ENCODE results near the gene MMP20. TPM values are rescaled to one million over a fixed set of nuclear protein-coding genes. Genes with fewer than 3 reads are reported as not detected.

The MMP20 gene
- total and polyA plus RNA-seq, 2 of the 13 experiments (the other 11 are each of a cell fraction or from before 2014, with no cell fraction given), result 0.05 TPM; not detected in 1

DNA sequence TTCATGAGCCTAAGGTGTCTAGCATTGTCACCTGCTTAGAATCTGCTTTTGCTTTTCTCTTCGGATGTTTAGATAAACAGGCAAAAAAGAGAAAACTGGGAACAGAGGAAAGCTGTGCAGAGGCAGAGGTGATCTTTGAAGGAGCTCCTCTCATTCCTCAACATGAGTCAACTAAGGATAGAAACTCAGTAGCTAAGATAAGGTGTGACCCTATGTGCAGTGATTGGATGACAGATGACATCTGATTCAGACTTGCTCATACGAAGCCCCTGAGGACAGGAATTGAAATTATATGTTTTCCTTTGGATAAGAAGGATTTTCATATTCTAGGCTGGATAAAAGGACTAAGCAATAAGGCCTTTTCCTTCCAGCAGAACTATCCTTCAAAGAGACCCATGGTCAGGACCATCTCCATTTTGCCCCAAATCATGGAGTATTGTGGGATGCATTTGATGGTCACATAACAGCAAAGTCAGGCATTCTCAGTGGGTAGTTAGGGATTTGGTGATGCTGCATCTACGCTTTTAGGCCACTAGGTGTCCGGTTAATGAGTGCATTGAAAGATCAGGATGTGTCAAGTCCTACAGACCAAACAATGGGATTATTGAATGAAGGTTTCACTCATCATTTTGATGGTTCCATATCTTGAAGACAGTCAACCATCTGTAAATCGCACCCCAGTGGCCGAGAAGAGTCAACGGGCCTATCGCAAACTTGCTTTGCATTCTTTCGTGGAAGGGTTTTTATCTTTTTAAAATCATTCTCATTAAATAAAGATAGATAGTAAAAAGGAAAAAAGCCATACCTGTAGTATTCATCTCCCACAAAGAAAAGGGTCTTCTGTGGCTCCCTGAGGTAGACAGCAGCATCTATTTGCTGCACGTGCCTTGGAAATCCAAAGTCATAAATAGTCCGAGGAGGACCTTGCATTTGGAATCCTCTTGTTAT, 32.2 kb downstream of the MMP20 start (continued):
- TF ChIP-seq MTERF4 (CRISPR knock-in tag; IDR thresholded peaks at IDR 0.05), result no peak
- TF ChIP-seq ZNF30 (CRISPR knock-in tag; IDR thresholded peaks at IDR 0.05), result no peak
- TF ChIP-seq ZNF570 (CRISPR knock-in tag; IDR thresholded peaks at IDR 0.05; ENCODE audit: borderline replicate concordance), result no peak
- TF ChIP-seq, protein P1, sequence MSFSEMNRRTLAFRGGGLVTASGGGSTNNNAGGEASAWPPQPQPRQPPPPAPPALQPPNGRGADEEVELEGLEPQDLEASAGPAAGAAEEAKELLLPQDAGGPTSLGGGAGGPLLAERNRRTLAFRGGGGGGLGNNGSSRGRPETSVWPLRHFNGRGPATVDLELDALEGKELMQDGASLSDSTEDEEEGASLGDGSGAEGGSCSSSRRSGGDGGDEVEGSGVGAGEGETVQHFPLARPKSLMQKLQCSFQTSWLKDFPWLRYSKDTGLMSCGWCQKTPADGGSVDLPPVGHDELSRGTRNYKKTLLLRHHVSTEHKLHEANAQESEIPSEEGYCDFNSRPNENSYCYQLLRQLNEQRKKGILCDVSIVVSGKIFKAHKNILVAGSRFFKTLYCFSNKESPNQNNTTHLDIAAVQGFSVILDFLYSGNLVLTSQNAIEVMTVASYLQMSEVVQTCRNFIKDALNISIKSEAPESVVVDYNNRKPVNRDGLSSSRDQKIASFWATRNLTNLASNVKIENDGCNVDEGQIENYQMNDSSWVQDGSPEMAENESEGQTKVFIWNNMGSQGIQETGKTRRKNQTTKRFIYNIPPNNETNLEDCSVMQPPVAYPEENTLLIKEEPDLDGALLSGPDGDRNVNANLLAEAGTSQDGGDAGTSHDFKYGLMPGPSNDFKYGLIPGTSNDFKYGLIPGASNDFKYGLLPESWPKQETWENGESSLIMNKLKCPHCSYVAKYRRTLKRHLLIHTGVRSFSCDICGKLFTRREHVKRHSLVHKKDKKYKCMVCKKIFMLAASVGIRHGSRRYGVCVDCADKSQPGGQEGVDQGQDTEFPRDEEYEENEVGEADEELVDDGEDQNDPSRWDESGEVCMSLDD (CRISPR knock-in tag; IDR thresholded peaks at IDR 0.05; ENCODE audit: borderline replicate concordance), result no peak
- no peak for TF ChIP-seq ZNF451 (CRISPR knock-in tag; IDR thresholded peaks at IDR 0.05)
- TF ChIP-seq, protein P2, sequence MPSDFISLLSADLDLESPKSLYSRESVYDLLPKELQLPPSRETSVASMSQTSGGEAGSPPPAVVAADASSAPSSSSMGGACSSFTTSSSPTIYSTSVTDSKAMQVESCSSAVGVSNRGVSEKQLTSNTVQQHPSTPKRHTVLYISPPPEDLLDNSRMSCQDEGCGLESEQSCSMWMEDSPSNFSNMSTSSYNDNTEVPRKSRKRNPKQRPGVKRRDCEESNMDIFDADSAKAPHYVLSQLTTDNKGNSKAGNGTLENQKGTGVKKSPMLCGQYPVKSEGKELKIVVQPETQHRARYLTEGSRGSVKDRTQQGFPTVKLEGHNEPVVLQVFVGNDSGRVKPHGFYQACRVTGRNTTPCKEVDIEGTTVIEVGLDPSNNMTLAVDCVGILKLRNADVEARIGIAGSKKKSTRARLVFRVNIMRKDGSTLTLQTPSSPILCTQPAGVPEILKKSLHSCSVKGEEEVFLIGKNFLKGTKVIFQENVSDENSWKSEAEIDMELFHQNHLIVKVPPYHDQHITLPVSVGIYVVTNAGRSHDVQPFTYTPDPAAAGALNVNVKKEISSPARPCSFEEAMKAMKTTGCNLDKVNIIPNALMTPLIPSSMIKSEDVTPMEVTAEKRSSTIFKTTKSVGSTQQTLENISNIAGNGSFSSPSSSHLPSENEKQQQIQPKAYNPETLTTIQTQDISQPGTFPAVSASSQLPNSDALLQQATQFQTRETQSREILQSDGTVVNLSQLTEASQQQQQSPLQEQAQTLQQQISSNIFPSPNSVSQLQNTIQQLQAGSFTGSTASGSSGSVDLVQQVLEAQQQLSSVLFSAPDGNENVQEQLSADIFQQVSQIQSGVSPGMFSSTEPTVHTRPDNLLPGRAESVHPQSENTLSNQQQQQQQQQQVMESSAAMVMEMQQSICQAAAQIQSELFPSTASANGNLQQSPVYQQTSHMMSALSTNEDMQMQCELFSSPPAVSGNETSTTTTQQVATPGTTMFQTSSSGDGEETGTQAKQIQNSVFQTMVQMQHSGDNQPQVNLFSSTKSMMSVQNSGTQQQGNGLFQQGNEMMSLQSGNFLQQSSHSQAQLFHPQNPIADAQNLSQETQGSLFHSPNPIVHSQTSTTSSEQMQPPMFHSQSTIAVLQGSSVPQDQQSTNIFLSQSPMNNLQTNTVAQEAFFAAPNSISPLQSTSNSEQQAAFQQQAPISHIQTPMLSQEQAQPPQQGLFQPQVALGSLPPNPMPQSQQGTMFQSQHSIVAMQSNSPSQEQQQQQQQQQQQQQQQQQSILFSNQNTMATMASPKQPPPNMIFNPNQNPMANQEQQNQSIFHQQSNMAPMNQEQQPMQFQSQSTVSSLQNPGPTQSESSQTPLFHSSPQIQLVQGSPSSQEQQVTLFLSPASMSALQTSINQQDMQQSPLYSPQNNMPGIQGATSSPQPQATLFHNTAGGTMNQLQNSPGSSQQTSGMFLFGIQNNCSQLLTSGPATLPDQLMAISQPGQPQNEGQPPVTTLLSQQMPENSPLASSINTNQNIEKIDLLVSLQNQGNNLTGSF (CRISPR knock-in tag; IDR thresholded peaks at IDR 0.05), result no peak
- TF ChIP-seq ETV6 (CRISPR knock-in tag; conservative IDR thresholded peaks at IDR 0.05), result no peak
- TF ChIP-seq LCORL (IDR thresholded peaks at IDR 0.05), result no peak
- no peak for TF ChIP-seq LCORL (CRISPR knock-in tag; IDR thresholded peaks at IDR 0.05)
- TF ChIP-seq PCBP1 (IDR thresholded peaks at IDR 0.05; ENCODE audit: borderline replicate concordance, low read depth, low read length), result no peak
- TF ChIP-seq, protein P3, sequence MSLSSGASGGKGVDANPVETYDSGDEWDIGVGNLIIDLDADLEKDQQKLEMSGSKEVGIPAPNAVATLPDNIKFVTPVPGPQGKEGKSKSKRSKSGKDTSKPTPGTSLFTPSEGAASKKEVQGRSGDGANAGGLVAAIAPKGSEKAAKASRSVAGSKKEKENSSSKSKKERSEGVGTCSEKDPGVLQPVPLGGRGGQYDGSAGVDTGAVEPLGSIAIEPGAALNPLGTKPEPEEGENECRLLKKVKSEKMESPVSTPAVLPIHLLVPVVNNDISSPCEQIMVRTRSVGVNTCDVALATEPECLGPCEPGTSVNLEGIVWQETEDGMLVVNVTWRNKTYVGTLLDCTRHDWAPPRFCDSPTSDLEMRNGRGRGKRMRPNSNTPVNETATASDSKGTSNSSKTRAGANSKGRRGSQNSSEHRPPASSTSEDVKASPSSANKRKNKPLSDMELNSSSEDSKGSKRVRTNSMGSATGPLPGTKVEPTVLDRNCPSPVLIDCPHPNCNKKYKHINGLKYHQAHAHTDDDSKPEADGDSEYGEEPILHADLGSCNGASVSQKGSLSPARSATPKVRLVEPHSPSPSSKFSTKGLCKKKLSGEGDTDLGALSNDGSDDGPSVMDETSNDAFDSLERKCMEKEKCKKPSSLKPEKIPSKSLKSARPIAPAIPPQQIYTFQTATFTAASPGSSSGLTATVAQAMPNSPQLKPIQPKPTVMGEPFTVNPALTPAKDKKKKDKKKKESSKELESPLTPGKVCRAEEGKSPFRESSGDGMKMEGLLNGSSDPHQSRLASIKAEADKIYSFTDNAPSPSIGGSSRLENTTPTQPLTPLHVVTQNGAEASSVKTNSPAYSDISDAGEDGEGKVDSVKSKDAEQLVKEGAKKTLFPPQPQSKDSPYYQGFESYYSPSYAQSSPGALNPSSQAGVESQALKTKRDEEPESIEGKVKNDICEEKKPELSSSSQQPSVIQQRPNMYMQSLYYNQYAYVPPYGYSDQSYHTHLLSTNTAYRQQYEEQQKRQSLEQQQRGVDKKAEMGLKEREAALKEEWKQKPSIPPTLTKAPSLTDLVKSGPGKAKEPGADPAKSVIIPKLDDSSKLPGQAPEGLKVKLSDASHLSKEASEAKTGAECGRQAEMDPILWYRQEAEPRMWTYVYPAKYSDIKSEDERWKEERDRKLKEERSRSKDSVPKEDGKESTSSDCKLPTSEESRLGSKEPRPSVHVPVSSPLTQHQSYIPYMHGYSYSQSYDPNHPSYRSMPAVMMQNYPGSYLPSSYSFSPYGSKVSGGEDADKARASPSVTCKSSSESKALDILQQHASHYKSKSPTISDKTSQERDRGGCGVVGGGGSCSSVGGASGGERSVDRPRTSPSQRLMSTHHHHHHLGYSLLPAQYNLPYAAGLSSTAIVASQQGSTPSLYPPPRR (CRISPR knock-in tag; IDR thresholded peaks at IDR 0.05; ENCODE audit: borderline replicate concordance), result no peak
- TF ChIP-seq, protein P4, sequence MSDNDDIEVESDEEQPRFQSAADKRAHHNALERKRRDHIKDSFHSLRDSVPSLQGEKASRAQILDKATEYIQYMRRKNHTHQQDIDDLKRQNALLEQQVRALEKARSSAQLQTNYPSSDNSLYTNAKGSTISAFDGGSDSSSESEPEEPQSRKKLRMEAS (IDR thresholded peaks at IDR 0.05), result no peak
- no peak for TF ChIP-seq FOXA1 (IDR thresholded peaks at IDR 0.05)
- no peak for TF ChIP-seq FOXA1 (CRISPR knock-in tag; IDR thresholded peaks at IDR 0.05)
- no peak for TF ChIP-seq ZNF17 (CRISPR knock-in tag; IDR thresholded peaks at IDR 0.05)

Measured in HepG2 (cell line).